Gastroesophageal sphincter (tissue), 3 donors: Measurements from ENCODE around the gene YPEL5.

Experiments
- EP300 ChIP-seq: sonication (generic); formaldehyde crosslinking; IDR thresholded peaks from one replicate; pipeline ENCODE4 v1.6.1; 2017; ENCODE audit warnings: antibody characterized with exemption, mild to moderate bottlenecking
- POLR2A ChIP-seq, 2 donors: fragments of 450-650 bp; IDR thresholded peaks; one replicate each; pipeline ENCODE4 v1.6.1; 2017; ENCODE audit warnings: antibody characterized with exemption in 2 of 2, mild to moderate bottlenecking in 2 of 2, moderate library complexity in 1 of 2
- POLR2AphosphoS5 ChIP-seq: sonication (generic); formaldehyde crosslinking; IDR thresholded peaks from one replicate; pipeline ENCODE4 v1.6.1; 2017; ENCODE audit warnings: antibody characterized with exemption
- TF ChIP-seq, protein P1 (sequence below), 4 experiments: fragments of 200-600 bp in 2 of 4; fragments of 450-650 bp in 2 of 4; sonication (generic) in 1 of 4; IDR thresholded peaks; one replicate each; pipeline ENCODE4 v1.5.1; 2017 to 2019; ENCODE audit warnings: antibody characterized with exemption in 4 of 4, mild to moderate bottlenecking in 2 of 4, moderate library complexity in 2 of 4

DNA sequence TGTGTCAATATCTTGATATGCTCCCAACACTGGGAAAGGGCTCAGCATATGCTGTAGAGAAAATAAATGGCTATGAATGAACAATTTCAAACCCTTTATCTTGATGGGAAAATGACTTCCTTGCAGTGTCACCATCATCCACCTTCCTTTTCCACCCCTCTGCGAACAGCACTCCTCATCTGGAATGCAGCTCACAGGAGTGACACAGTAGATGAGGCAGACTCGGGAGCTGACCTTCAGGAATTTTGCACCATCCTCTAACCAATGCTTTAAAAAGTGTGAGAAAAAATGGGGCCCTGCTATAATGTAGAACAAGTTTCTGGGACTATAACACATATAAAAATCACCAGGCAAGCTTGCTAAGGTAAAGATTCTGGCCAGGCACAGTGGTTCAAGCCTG is 41.3 kb upstream of the YPEL5 start:
- TF ChIP-seq POLR2AphosphoS5 (no peak), POLR2A (IDR thresholded peaks at IDR 0.05) (no peak), EP300 (no peak)
- TF ChIP-seq, protein P1, sequence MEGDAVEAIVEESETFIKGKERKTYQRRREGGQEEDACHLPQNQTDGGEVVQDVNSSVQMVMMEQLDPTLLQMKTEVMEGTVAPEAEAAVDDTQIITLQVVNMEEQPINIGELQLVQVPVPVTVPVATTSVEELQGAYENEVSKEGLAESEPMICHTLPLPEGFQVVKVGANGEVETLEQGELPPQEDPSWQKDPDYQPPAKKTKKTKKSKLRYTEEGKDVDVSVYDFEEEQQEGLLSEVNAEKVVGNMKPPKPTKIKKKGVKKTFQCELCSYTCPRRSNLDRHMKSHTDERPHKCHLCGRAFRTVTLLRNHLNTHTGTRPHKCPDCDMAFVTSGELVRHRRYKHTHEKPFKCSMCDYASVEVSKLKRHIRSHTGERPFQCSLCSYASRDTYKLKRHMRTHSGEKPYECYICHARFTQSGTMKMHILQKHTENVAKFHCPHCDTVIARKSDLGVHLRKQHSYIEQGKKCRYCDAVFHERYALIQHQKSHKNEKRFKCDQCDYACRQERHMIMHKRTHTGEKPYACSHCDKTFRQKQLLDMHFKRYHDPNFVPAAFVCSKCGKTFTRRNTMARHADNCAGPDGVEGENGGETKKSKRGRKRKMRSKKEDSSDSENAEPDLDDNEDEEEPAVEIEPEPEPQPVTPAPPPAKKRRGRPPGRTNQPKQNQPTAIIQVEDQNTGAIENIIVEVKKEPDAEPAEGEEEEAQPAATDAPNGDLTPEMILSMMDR (IDR thresholded peaks at IDR 0.05) = no peak
